Naive thymus-derived CD4-positive, alpha-beta T cell (primary cell): ENCODE results near the gene DDX1. TPM values are rescaled to one million over a fixed set of nuclear protein-coding genes. Genes with fewer than 3 reads are reported as not detected.

Source experiments
- ATAC-seq: fragments of 150-1000 bp; cut with Tn5 transposase; 2 replicates; pipeline ENCODE4 v1.10.0; 2021; ENCODE audit warnings: mild to moderate bottlenecking, moderate library complexity
- CTCF ChIA-PET: fragments of 350-600 bp; sonication (Branson Sonifier 250); formaldehyde crosslinking; loops from one replicate; lab custom pipeline; 2021; ENCODE audit warnings: antibody characterized with exemption; lab: Charles Lee
- POLR2A ChIA-PET: fragments of 350-600 bp; sonication (Branson Sonifier 250); formaldehyde crosslinking; loops from one replicate; lab custom pipeline; 2021; ENCODE audit warnings: antibody characterized with exemption, inconsistent platforms; lab: Charles Lee
- DNase-seq, 9 donors: peaks; one replicate each; pipeline versions ENCODE4 v3.0.0 to v3.0.0-alpha.2; 2020 to 2022; ENCODE audit warnings: mixed read lengths in 1 of 9
- H3K27ac ChIP-seq: one replicate; pipeline ENCODE4 v1.7.0; 2013; ENCODE audit warnings: mild to moderate bottlenecking, low read depth, low read length, moderate library complexity
- H3K27me3 ChIP-seq, 2 donors: one replicate each; pipeline ENCODE4 v1.7.0; 2013; ENCODE audit warnings: low read length in 2 of 2, mild to moderate bottlenecking in 2 of 2, moderate library complexity in 2 of 2; ENCODE audit not compliant: control insufficient read depth in 2 of 2, insufficient read depth in 2 of 2
- H3K36me3 ChIP-seq, 3 experiments: 1 replicate in 2 of 3; 2 replicates in 1 of 3; pipeline ENCODE4 v1.7.0; 2013; ENCODE audit warnings: low read length in 3 of 3, mild to moderate bottlenecking in 3 of 3, moderate library complexity in 1 of 3; ENCODE audit not compliant: insufficient read depth in 3 of 3, control insufficient read depth in 2 of 3
- H3K4me1 ChIP-seq, 2 donors: one replicate each; pipeline ENCODE4 v1.7.0; 2013; ENCODE audit warnings: low read length in 2 of 2, mild to moderate bottlenecking in 2 of 2, moderate library complexity in 1 of 2; ENCODE audit not compliant: control insufficient read depth in 2 of 2, insufficient read depth in 2 of 2
- H3K4me3 ChIP-seq: 2 replicates; pipeline ENCODE4 v1.7.0; 2013; ENCODE audit warnings: mild to moderate bottlenecking, low read length
- H3K9me3 ChIP-seq, 3 experiments: 1 replicate in 2 of 3; 2 replicates in 1 of 3; pipeline ENCODE4 v1.7.0; 2013; ENCODE audit warnings: low read length in 3 of 3; ENCODE audit not compliant: control insufficient read depth in 2 of 3
- H3K27ac Mint-ChIP-seq, 9 donors: one replicate each; pipeline ENCODE4 v1.8.0; 2020 to 2022; ENCODE audit warnings: mixed read lengths in 9 of 9, mild to moderate bottlenecking in 8 of 9, moderate library complexity in 5 of 9, inconsistent platforms in 2 of 9
- H3K27me3 Mint-ChIP-seq, 5 donors: one replicate each; pipeline ENCODE4 v1.8.0; 2021 to 2022; ENCODE audit warnings: mixed read lengths in 5 of 5, mild to moderate bottlenecking in 1 of 5
- H3K36me3 Mint-ChIP-seq, 5 donors: one replicate each; pipeline ENCODE4 v1.8.0; 2020 to 2022; ENCODE audit warnings: mixed read lengths in 5 of 5, mild to moderate bottlenecking in 3 of 5, inconsistent platforms in 1 of 5
- H3K4me1 Mint-ChIP-seq, 7 donors: one replicate each; pipeline ENCODE4 v1.8.0; 2020 to 2022; ENCODE audit warnings: mixed read lengths in 7 of 7, mild to moderate bottlenecking in 3 of 7, inconsistent platforms in 1 of 7
- H3K4me3 Mint-ChIP-seq, 10 donors: one replicate each; pipeline ENCODE4 v1.8.0; 2020 to 2022; ENCODE audit warnings: mild to moderate bottlenecking in 10 of 10, mixed read lengths in 10 of 10, moderate library complexity in 6 of 10, inconsistent platforms in 2 of 10
- H3K9me3 Mint-ChIP-seq, 11 donors: one replicate each; pipeline ENCODE4 v1.8.0; 2020 to 2022; ENCODE audit warnings: mixed read lengths in 11 of 11, mild to moderate bottlenecking in 4 of 11, inconsistent platforms in 1 of 11, moderate library complexity in 1 of 11
- intact Hi-C, 2 donors: fragments of 100-400 bp; cut with micrococcal nuclease; formaldehyde crosslinking; loops; one replicate each; pipeline ENCODE4 v1.15.1; 2023
- polyA plus RNA-seq, 2 donors: library from polyadenylated mRNA; unstranded; fragments of 300-500 nt; fragmentation: Illumina TruSeq; gene quantifications; one replicate each; pipeline ENCODE4 v1.2.3, GENCODE V29; 2021
- total RNA-seq, 6 experiments: library from RNA in 5 of 6; stranded (reverse) in 5 of 6; gene quantifications; 1 replicate in 5 of 6; 2 replicates in 1 of 6; pipeline ENCODE4 v1.2.3 and lab custom pipeline; 2021 to 2026

Gene DDX1
- total and polyA plus RNA-seq, 7 experiments from 2014 or later: 30.2 to 75.7 (median 58.0) TPM

DNA sequence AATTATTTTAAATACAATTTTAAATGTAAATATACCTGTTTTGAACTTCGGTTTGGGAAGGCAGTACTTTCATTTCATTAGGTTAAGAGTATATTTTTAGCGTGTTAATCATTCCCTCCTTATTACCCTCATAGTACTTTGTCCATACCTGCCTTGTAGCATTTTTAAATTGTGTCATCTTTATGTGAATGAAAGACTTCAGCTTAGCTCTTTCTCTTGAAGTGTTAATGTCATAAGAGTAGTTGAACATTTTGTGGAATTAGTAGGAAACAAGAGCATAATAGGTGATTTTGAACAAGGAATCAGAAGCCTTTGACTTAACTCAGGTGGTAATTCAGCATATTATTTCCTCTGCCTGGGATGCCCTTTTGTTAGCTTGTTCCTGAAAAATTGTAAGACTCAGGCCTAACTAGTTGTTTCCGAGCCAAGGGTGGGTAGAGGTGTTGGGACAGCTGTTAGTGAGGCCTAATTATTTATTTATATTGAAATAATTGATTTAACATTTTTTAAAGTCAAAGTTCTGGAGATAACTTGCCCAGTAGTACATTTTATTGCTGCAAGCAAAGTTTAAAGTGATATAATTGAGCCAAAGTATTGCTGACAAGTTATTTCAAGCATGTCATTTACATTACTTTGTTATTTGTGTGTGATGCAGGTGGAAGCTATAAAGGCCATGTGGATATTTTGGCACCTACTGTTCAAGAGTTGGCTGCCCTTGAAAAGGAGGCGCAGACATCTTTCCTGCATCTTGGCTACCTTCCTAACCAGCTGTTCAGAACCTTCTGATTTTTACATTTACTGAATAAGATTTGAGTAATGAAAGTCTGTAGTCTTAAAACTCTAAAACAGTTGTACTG is 38.7 kb downstream of the DDX1 start:
- CTCF ChIA-PET: no interaction called here
- no peak for DNase-seq
- no peaks in the 10 kb centered on the region for H3K9me3 ChIP-seq
- no peaks in the 10 kb centered on the region for H3K9me3 Mint-ChIP-seq
- H3K27ac Mint-ChIP-seq: peak overlapping the region in 2 of 9 donors; percentile 18 to 52
- intact Hi-C loops: loop anchor here (10.0 kb wide), 2 partner anchors 304 to 864 kb away; no protein-coding TSS in a partner anchor
- no peaks in the 10 kb centered on the region for H3K4me1 ChIP-seq
- no peak overlapping the region for H3K27ac ChIP-seq
- no peak overlapping the region for H3K4me3 ChIP-seq
- no peak overlapping the region for H3K4me3 Mint-ChIP-seq
- no peaks in the 10 kb centered on the region for H3K27me3 ChIP-seq
- POLR2A ChIA-PET: no interaction called here
- H3K36me3 Mint-ChIP-seq: peaks cover 10 to 53% (median 16%) of the 10 kb centered on the region in 5 donors
- H3K27me3 Mint-ChIP-seq: no peaks in the 10 kb centered on the region
- no peaks in the 10 kb centered on the region for H3K4me1 Mint-ChIP-seq
- no peak for ATAC-seq
- H3K36me3 ChIP-seq: peaks cover 6 to 85% (median 30%) of the 10 kb centered on the region in 3 experiments

- H3K27me3 ChIP-seq: no peaks in the 10 kb centered on the region
- H3K9me3 ChIP-seq: no peaks in the 10 kb centered on the region
- Mint-ChIP-seq H3K27me3 (no peaks in the 10 kb centered on the region), H3K9me3 (no peaks in the 10 kb centered on the region), H3K27ac (peak overlapping the region in 3 of 9 donors; percentile 7 to 17 (median 10)), H3K36me3 (peaks cover 7 to 46% (median 16%) of the 10 kb centered on the region in 5 donors), H3K4me1 (no peaks in the 10 kb centered on the region), H3K4me3 (no peak overlapping the region)
- H3K36me3 ChIP-seq: peaks cover 6 to 79% (median 30%) of the 10 kb centered on the region in 3 experiments
- H3K4me3 ChIP-seq: no peak overlapping the region
- H3K4me1 ChIP-seq: no peaks in the 10 kb centered on the region
- POLR2A ChIA-PET: no interaction called here
- ATAC-seq (no peak), DNase-seq (no peak)
- intact Hi-C loops: loop anchor here (10.0 kb wide), 2 partner anchors 304 to 864 kb away; no protein-coding TSS in a partner anchor
- H3K27ac ChIP-seq: no peak overlapping the region
- CTCF ChIA-PET: no interaction called here
Measured at GRCh38 chr2:15630978-15631719, 39.5 kb downstream of the DDX1 start.

GRCh38 chr2:15631883-15632282 is 40.2 kb downstream of the DDX1 start:
- no peak overlapping the region for H3K4me3 ChIP-seq
- peaks cover 2 to 78% (median 30%) of the 10 kb centered on the region in 3 experiments for H3K36me3 ChIP-seq
- H3K9me3 ChIP-seq: no peaks in the 10 kb centered on the region
- Mint-ChIP-seq H3K27ac (peak overlapping the region in 3 of 9 donors; percentile 7 to 17 (median 10)), H3K4me3 (no peak overlapping the region), H3K36me3 (peaks cover 5 to 45% (median 16%) of the 10 kb centered on the region in 5 donors), H3K27me3 (no peaks in the 10 kb centered on the region), H3K4me1 (no peaks in the 10 kb centered on the region), H3K9me3 (no peaks in the 10 kb centered on the region)
- ChIA-PET POLR2A (no interaction called here), CTCF (no interaction called here)
- DNase-seq (no peak), ATAC-seq (no peak)
- no peaks in the 10 kb centered on the region for H3K27me3 ChIP-seq
- intact Hi-C loops: loop anchor here (10.0 kb wide), 2 partner anchors 303 to 863 kb away; no protein-coding TSS in a partner anchor
- H3K4me1 ChIP-seq: no peaks in the 10 kb centered on the region
- H3K27ac ChIP-seq: no peak overlapping the region

DNA sequence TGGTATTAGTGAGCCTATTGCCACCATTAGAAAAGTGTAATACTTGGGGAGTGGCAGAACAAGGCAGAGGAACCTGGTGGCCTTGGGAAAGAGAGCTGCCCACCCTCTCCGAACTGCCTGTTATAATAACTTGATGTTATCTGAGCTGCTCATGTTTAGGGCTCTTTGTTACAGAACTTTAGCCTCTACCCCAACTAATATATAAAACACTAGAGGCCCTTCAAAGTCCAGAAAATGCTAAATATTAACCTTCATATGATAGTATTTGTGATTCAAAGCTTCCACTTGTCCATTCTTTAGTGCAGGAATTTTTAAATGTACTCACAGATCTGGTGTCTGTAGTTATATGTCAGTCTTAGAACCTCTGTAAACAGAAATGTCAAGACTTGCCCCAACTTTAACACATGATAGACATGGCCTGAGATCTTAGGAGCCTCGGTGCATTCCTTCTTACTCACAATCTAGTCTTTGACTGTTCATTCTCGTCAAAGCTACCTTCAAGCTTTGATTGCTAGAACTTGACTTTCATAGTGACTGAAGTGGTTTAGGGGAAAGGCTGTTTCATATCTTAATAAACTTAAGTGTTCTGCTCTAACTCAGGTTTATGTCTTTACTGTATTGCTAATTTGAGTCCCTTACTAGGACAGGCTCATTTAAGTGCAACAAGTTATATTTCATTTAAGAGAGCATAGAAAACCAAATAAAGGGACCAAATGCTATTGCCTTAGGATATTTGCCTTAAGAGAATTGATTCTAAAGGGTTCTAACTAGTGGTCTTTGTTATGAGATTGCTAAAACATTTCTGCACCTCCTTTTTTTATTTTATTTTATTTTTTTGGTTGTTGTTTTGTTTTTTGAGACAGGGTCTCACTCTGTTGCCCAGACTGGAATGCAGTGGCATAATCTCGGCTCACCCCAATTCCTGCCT is 41.6 kb downstream of the DDX1 start:
- H3K9me3 ChIP-seq: no peaks in the 10 kb centered on the region
- H3K4me1 Mint-ChIP-seq: peaks cover 0 to 7% (median 0%) of the 10 kb centered on the region in 7 donors
- ATAC-seq: no peak
- ChIA-PET CTCF (interaction anchor here (0.8 kb wide), 1 partner anchor 976 kb away, joined by 3 read pairs; no protein-coding TSS in a partner anchor), POLR2A (no interaction called here)
- peak overlapping the region in 6 of 9 donors; percentile 16 to 61 (median 52) for H3K27ac Mint-ChIP-seq
- H3K4me3 ChIP-seq: no peak overlapping the region
- H3K4me1 ChIP-seq: no peaks in the 10 kb centered on the region
- H3K27me3 Mint-ChIP-seq: no peaks in the 10 kb centered on the region
- H3K9me3 Mint-ChIP-seq: no peaks in the 10 kb centered on the region
- no peak for DNase-seq
- intact Hi-C loops: loop anchor here (10.0 kb wide), 2 partner anchors 301 to 861 kb away; no protein-coding TSS in a partner anchor
- no peak overlapping the region for H3K27ac ChIP-seq
- no peak overlapping the region for H3K4me3 Mint-ChIP-seq
- peaks cover 5 to 37% (median 16%) of the 10 kb centered on the region in 5 donors for H3K36me3 Mint-ChIP-seq
- H3K36me3 ChIP-seq: peaks cover 0 to 65% (median 20%) of the 10 kb centered on the region in 3 experiments
- no peaks in the 10 kb centered on the region for H3K27me3 ChIP-seq

GRCh38 chr2:15633971-15634346 is 42.3 kb downstream of the DDX1 start:
- H3K36me3 Mint-ChIP-seq: peaks cover 5 to 34% (median 19%) of the 10 kb centered on the region in 5 donors

More at GRCh38 chr2:15633971-15634346, 42.3 kb downstream of the DDX1 start:
- intact Hi-C loops: loop anchor here (10.0 kb wide), 2 partner anchors 301 to 861 kb away; no protein-coding TSS in a partner anchor
- Histone ChIP-seq H3K36me3 (peaks cover 0 to 59% (median 14%) of the 10 kb centered on the region in 3 experiments), H3K9me3 (no peaks in the 10 kb centered on the region), H3K4me1 (no peaks in the 10 kb centered on the region), H3K27ac (no peak overlapping the region), H3K27me3 (no peaks in the 10 kb centered on the region), H3K4me3 (no peak overlapping the region)
- Mint-ChIP-seq H3K27ac (peak overlapping the region in 4 of 9 donors; percentile 4 to 77 (median 30)), H3K27me3 (no peaks in the 10 kb centered on the region), H3K4me3 (no peak overlapping the region), H3K9me3 (no peaks in the 10 kb centered on the region), H3K4me1 (peaks cover 0 to 7% (median 4%) of the 10 kb centered on the region in 7 donors)
- POLR2A ChIA-PET: no interaction called here
- DNase-seq (no peak), ATAC-seq (no peak)
- CTCF ChIA-PET: no interaction called here
